HCT116 (cell line): Measurements from ENCODE around the gene PPP1R13L.

Experiments used
- EZH2phosphoT487 ChIP-seq: fragments of 200-600 bp; IDR thresholded peaks from 2 replicates; pipeline ENCODE4 v1.6.1; 2018; ENCODE audit warnings: antibody characterized with exemption, borderline replicate concordance
- POLR2A ChIP-seq: IDR thresholded peaks from 2 replicates; pipeline ENCODE4 v1.7.0; 2011; ENCODE audit warnings: borderline replicate concordance; ENCODE audit not compliant: insufficient read depth, insufficient read length; ENCODE audit errors: extremely low read depth
- POLR2AphosphoS5 ChIP-seq: IDR thresholded peaks from 2 replicates; pipeline ENCODE4 v1.6.1; 2011; ENCODE audit warnings: mild to moderate bottlenecking, low read depth, low read length, moderate library complexity
- SRF ChIP-seq: IDR thresholded peaks from 2 replicates; pipeline ENCODE4 v1.6.1; 2012; ENCODE audit warnings: low read depth
- TF ChIP-seq, protein P1 (sequence below), 3 experiments: fragments of 200-600 bp in 1 of 3; sonication (generic) in 1 of 3; IDR thresholded peaks in 2 of 3; conservative IDR thresholded peaks in 1 of 3; 2 replicates each; pipeline ENCODE4 v1.5.1; 2012 to 2017; ENCODE audit warnings: low read depth in 2 of 3, low read length in 2 of 3, antibody characterized with exemption in 1 of 3, borderline replicate concordance in 1 of 3, control low read depth in 1 of 3, mild to moderate bottlenecking in 1 of 3, mixed read lengths in 1 of 3, mixed run types in 1 of 3, moderate library complexity in 1 of 3; ENCODE audit not compliant: insufficient read depth in 1 of 3
- TF ChIP-seq, protein P2 (sequence below): IDR thresholded peaks from 2 replicates; pipeline ENCODE4 v1.6.1; 2012

DNA sequence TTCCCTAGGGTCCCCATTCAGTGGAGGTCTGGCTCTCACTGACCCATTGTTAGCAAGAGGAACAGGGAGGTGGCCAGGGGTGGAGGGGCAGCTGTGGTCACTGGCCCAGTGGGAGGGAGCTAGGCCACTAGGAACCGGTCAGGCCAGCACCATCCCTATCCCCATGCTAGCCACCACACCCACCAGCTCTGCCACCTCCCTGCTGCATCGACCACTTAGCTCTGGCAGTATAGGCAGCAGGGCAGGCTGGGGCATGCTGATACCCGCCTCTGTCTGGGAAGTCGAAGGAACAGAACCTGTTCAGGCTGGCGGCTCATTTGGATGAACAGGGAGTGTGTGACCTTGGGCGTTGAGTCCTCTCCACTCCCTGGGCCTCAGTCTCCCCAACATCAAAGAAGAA lies 4.7 kb downstream of the PPP1R13L start:
- TF ChIP-seq EZH2phosphoT487 = no peak
- TF ChIP-seq, protein P1, sequence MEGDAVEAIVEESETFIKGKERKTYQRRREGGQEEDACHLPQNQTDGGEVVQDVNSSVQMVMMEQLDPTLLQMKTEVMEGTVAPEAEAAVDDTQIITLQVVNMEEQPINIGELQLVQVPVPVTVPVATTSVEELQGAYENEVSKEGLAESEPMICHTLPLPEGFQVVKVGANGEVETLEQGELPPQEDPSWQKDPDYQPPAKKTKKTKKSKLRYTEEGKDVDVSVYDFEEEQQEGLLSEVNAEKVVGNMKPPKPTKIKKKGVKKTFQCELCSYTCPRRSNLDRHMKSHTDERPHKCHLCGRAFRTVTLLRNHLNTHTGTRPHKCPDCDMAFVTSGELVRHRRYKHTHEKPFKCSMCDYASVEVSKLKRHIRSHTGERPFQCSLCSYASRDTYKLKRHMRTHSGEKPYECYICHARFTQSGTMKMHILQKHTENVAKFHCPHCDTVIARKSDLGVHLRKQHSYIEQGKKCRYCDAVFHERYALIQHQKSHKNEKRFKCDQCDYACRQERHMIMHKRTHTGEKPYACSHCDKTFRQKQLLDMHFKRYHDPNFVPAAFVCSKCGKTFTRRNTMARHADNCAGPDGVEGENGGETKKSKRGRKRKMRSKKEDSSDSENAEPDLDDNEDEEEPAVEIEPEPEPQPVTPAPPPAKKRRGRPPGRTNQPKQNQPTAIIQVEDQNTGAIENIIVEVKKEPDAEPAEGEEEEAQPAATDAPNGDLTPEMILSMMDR (IDR thresholded peaks at IDR 0.05 in 2 of 3, conservative IDR thresholded peaks at IDR 0.05 in 1 of 3; ENCODE audit: borderline replicate concordance in 1 of 3, insufficient read depth in 1 of 3, low read depth in 2 of 3, low read length in 2 of 3) = no peak
- TF ChIP-seq SRF = no peak
- TF ChIP-seq, protein P2, sequence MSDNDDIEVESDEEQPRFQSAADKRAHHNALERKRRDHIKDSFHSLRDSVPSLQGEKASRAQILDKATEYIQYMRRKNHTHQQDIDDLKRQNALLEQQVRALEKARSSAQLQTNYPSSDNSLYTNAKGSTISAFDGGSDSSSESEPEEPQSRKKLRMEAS = no peak
- no peak for TF ChIP-seq POLR2AphosphoS5
- no peak for TF ChIP-seq POLR2A
